ENCODE data around the gene IL17F.
"Not testable (repeated sequence)": the region's sequence is repeated elsewhere in the genome, so short reads cannot be mapped to it uniquely, and the experiment has no call there.

The IL17F gene

DNA sequence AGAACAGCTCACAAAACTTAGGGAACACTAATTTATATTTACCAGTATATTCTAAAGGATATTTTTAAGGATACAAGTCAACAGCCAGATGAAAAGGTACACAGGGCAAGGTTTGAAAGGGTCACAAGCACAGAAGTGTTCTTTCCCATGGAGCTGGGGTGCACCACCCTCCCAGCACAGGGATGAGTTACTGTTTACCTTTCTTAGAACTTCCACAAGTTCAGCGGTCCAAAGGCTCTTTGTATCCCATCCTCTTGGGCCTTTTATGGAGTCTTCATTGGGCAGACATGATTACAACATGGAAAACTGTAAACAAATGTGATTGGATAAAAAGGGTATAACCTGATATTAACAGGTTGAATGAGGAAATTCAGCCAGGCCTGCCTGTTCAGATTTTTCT is 1.1 kb upstream of the IL17F start:
- DNase-seq (ENCODE audit: low read depth in 2 of 2) = no peak

GRCh38 chr6:52243282-52243893 is 912 bp downstream of the IL17F start:
- no peak for DNase-seq (ENCODE audit: low read depth in 2 of 2)

DNA sequence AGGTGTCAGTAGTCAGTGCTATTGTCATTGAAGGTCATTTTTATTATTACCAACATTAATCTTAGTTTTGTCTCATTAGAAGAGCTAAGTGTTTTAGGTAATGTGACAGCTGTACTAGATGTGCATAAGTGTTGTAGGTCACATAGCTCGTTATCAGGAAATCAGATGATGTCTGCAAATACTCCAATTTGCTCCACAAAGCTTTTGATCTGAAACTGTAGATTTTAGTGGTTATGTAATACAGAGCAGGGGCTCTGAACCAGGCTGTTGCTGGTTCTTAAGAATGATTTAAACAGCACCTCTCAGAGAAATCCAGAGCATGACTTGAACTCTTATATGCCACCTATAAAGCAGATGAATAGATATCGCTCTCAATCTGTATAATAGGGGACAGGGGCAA is 2.5 kb downstream of the IL17F start:
- no peak for DNase-seq (ENCODE audit: low read depth in 2 of 2)

DNA sequence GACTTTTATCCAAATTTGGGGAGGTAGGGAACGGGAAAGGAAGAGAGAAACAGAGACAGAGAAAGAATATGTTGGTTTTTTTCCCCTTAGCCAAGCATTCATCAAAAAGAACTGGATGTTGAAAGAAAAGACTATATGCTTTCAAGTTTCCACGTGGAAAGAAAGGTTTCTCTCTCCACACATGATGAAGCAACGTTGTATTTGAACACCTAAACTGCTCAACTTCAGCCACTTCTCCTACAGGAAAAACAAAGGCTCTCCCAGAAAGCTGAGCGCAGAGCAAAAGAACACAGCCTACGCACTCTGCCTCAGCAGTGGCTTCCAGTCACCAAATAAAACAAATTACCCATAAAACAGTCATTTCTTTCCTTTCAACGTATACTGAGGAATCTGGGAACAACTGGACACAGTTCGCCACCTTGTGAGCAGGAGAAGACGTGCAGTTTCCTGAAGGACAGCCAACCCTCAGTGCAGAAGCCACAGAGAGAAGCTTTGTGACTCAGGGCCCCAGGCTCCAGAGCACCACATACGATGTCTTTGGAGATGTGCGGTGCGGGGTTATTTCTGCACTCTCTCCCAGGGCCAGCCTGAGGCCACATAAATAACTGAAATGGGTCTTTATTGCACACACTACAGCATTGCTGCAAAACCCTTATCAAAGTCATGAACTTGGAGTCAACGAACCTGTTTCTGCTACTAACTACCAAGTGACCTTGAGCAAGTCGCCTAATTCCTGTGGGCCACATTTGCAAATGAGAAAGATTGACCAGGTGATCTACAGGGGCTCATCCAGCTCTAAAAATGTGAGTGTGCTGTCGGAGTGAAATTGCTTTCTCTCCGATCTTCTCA is 10.1 kb downstream of the IL17F start:
- peak; percentile 23 to 36 for DNase-seq (ENCODE audit: low read depth in 2 of 2)

DNA sequence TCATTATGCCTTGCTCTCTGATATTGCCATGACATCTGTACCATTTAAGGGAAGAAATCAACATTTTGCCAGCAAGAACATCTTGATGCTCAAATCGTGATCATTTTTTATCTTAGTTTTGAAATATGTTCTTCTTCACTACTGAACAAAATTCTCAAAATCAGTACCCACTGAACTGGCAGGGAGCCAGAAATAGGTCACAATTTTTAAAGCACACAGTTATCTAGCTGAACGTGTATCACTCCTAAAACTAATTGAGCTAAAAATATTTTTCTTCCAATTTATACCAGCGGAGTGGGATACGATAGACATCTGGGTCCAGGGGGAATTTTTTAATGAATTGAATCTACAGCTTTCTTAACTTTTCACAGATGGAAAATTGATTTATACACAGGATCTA is 11.3 kb downstream of the IL17F start:
- no peak for DNase-seq (ENCODE audit: low read depth in 2 of 2)

DNA sequence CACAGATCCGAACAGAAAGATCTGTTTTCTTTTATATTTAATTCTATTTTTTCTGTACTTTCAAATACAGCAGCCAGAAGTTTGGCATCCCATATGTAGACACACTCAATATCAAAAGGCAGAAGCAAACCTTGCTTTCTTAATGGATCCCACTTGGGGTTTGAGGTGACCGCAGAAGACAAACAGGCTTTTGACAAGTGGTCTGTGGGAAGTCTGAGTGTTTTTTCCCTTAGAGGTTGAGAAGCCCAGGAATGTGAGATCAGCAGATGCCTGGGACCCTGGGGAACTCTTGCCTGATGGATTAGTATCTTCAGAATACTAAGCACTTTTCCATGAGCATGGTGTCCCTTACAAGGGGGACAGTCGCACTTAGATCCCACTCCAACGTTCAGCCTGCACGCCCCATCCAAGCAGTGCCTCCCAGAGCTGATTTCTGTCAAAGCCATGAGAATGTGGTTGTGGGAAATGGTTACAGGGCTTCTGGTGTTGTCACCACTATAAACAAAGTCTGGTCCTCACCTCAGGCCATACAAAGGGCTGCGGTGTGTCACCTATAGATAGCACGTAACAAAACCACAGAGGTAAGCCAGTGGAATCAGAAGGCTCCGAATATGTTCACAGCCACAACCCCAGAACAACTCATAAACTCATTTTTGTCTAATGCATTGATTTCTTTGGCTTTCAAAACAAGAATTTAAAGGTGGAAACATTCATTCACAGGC is 12.7 kb downstream of the IL17F start:
- peak; percentile 17 to 26 for DNase-seq (ENCODE audit: low read depth in 2 of 2)

GRCh38 chr6:52230685-52231084 is 13.6 kb downstream of the IL17F start:
- no peak for DNase-seq (ENCODE audit: low read depth in 2 of 2)

DNA sequence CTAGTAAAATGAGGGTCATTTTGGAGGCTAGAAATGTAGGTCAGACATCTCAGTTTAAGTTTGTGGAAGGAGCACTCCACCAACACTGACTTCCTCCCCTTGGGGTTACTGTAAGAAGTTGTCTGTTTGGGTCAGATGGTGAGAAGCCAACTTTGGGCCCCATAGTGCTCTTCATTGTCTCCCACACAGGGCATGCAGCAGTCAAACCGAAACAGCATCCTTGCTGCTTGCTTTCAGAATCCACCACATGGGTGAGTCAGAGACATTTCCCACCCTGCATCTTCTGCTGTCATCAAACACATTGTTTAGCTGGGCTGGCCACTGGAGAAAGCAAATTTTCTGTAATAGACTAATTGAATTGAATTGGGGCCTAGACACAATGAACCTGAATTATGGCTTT is 16.8 kb downstream of the IL17F start:
- DNase-seq (ENCODE audit: low read depth in 2 of 2) = peak; percentile 70 to 71

- DNase-seq (ENCODE audit: low read depth in 2 of 2) = peak; percentile 29 to 54
These were observed 23.0 kb downstream of the IL17F start for GRCh38 chr6:52221302-52221701.

- no peak for DNase-seq (ENCODE audit: low read depth in 2 of 2)
These were observed 26.5 kb downstream of the IL17F start for GRCh38 chr6:52217761-52218160.

- no peak for DNase-seq (ENCODE audit: low read depth in 2 of 2)
These were observed 27.2 kb downstream of the IL17F start for GRCh38 chr6:52216932-52217575.

- DNase-seq (ENCODE audit: low read depth in 2 of 2) = no peak
These were observed 28.5 kb downstream of the IL17F start for GRCh38 chr6:52215787-52216186.

DNA sequence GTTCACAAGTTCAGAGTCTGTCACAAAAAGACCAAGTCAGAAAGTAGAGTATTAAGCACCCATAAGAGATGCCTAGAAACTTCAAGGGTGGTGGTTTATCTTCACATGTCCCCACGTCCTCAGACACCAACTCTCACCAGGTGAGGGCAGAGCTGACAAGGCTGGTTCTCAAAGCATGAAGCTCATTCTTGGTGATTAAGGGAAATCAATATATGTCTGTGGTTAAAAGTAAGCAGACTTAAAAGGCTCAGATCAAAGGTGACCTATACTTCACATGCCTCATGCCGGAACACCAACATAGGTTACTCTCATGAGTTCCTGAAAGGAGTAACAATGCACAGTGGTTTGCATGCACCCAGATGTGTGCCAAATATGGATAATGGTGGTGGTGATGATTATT is 31.2 kb downstream of the IL17F start:
- DNase-seq (ENCODE audit: low read depth in 2 of 2) = peak in 1 of 2 donors; percentile 20

DNA sequence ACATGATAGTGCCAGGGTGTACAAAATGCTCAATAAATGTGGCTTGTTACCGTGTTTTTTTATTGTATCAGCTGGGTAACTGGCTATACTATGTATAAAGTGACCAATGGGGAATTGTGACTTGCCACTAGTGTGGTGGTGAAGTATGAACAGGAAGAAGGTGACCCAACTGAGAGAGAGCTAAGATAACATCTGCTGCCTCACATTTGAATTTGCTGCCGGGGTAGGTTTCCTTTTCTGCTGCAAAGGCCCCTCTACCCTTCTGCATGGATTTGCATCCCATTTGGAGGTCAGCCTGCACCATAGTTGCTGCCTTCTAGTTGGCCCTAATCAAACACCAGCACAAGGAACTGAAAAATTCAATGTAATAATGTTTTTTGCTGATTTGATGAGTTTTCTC is 34.1 kb downstream of the IL17F start:
- no peak for DNase-seq (ENCODE audit: low read depth in 2 of 2)

- DNase-seq (ENCODE audit: low read depth in 2 of 2) = no peak
These were observed 34.5 kb downstream of the IL17F start for GRCh38 chr6:52209770-52210169.

DNA sequence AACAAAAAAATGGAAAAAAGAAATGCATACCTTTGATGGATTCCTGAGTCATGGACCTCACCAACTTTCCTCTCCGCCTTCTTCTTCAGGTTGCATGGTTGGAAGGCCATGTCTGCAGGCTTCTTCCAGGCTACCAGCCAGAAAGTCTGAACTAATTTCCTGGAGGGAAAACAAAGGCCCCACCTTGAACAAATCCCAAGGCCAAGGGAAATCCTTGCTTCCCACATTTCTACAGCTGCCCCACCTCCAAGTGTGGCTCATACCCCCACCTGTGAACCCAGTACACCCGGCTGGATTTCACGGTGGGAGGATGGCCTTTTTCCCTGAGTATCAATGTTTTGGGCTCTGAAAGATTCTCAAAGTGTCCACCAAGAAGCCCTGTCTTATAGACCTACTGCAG is 35.7 kb downstream of the IL17F start:
- DNase-seq (ENCODE audit: low read depth in 2 of 2) = no peak

DNA sequence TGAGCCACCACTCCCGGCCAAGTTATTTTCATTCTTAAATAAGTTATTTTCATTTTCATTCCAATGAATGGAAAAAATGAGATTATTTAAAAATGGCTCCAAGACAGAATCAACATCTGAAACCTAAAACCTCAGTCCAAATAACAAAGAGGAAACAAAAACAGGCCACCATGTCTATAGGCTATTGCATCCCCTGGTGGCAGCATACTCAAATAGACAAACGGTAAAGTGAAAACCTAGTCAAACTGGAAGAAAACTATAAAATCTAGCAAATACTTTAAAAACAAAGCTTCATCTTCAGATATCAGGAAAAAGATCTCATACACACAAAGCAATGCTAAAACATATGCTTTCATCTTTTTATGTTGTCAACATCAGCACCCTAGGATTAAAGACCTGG is 37.2 kb downstream of the IL17F start:
- DNase-seq (ENCODE audit: low read depth in 2 of 2) = no peak

- DNase-seq (ENCODE audit: low read depth in 2 of 2) = no peak
These were observed 42.8 kb downstream of the IL17F start for GRCh38 chr6:52201493-52201892.

DNA sequence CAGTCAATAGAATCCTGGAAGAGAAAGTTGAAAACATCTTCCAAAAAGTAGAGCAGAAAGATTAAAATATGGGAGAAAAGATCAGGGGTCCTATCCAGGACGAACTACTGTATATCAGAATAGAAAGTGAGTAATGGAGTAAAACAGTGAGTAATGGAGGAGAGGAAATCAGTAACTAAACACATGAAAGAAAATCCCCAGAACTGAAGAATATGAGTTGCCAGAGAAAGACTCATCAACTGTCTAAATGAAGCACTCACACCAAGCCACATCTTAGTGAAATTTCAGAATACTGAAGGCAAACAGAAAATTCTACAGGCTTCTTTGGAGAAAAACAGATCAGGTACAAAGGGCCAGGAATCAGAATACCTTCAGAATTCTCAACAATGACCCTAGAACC is 43.3 kb downstream of the IL17F start:
- DNase-seq (ENCODE audit: low read depth in 2 of 2) = no peak

- not testable (repeated sequence) for DNase-seq (ENCODE audit: low read depth in 2 of 2)
These were observed 44.2 kb downstream of the IL17F start for GRCh38 chr6:52200088-52200487.

DNA sequence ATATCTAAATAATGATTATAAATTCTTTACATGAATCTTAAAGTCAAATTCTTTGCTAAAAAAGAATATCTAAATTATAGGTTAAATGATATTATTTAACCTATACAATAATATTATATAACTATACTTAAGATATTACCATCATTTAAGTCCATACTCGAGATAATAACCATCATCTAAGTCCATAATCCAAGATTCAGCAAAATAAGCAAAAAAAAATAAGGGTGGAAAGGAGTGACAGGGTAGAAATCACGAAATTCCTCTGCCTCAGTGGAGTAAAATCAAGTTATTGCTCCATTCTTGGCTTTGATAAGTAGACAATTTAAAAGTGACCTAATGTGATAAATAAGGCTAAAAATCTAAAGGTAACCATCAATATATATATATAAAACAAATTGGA is 48.4 kb downstream of the IL17F start:
- DNase-seq (ENCODE audit: low read depth in 2 of 2) = no peak

DNA sequence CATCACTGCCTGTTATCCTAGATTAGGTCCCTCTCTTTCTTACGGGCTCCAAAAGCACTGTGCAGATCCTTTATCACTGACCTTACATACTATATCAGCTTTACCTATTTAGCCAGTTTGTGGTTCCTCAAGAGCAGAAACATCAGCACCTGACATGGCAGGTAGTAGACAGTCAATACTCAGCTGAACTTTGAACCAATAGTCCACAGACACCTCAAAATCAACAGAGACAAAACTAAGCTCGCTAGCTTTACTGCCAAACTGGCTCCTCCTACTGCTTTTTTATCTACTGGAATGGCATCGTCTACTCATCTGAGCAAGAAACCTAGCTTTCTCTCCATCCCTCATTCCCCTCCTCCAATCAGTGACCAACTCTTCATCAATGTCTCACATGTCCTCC is 52.5 kb downstream of the IL17F start:
- no peak for DNase-seq (ENCODE audit: low read depth in 2 of 2)

All from stimulated activated CD4-positive, alpha-beta T cell treated with anti-CD3 and anti-CD28 coated beads, Interleukin-15, amount 100 ng/mL, for 48 hours (primary cell).